ENCODE results near the gene ITGAD. TPM values are rescaled to one million over a fixed set of nuclear protein-coding genes. Genes with fewer than 3 reads are reported as not detected.

ITGAD gene
- total and polyA plus RNA-seq, 2 of the 8 experiments (the other 6 are each of a cell fraction or from before 2014, with no cell fraction given) = 0.06 TPM; not detected in 1

- no peak overlapping the region for H3K4me3 ChIP-seq (ENCODE audit: extremely low read depth in 1 of 4, insufficient read depth in 2 of 4, low read depth in 3 of 4, low read length in 4 of 4)
- 80% methylated on average over 17 of the region's 17 CpGs; no CpG with 5 or more reads in 1 of the 2 experiments for WGBS, 2 experiments (ENCODE audit: extremely low coverage in 1 of 2, insufficient coverage in 1 of 2, insufficient read length in 1 of 2, insufficient replicate concordance in 2 of 2, low coverage in 1 of 2, low lambda C conversion rate in 2 of 2, missing lambda C conversion rate in 1 of 2)
- H2BK5ac ChIP-seq (ENCODE audit: low read depth, low read length) = no peak overlapping the region; the same call in 1 of the 2 replicates
- no peak overlapping the region for H3K27ac ChIP-seq (ENCODE audit: low read depth, low read length)
- H3K9me3 ChIP-seq (ENCODE audit: insufficient read depth in 2 of 2, low read depth in 1 of 2, low read length in 1 of 2) = no peaks in the 10 kb centered on the region
- no peaks in the 10 kb centered on the region for H3K36me3 ChIP-seq (ENCODE audit: control insufficient read depth in 2 of 4, insufficient read depth in 4 of 4, low read length in 3 of 4)
- no peak overlapping the region for H2AFZ ChIP-seq (ENCODE audit: low read length)
- no peak overlapping the region for H3K9ac ChIP-seq (replicated peaks in 1 of 4; ENCODE audit: extremely low read depth in 1 of 4, low read depth in 3 of 4, low read length in 3 of 4)
- H3K23ac ChIP-seq (ENCODE audit: insufficient read length) = no peak overlapping the region
- H2AK5ac ChIP-seq (ENCODE audit: low read depth, low read length) = 0 out of 2 replicates have a peak overlapping the region, but pooled peaks have one; percentile 25
- DNase-seq (ENCODE audit: low read depth in 1 of 2, low spot score in 2 of 2) (peak in 1 of 2 experiments; percentile 73), FAIRE-seq (no peak)
- H2BK20ac ChIP-seq (ENCODE audit: low read length) = no peak overlapping the region
- H4K5ac ChIP-seq (ENCODE audit: insufficient read length, low read depth, low read length) = no peak overlapping the region
- H3K4ac ChIP-seq (replicated peaks; ENCODE audit: insufficient read length, low read depth, low read length) = no peak overlapping the region
- ChIA-PET POLR2A (ENCODE audit: partially characterized antibody) (interaction anchor here (0.9 to 2.3 kb wide), 4 partner anchors 13 to 257 kb away, joined by 3 to 7 read pairs (median 4); partner anchors contain the start of genes RUSF1 and ZNF843), CTCF (ENCODE audit: partially characterized antibody) (interaction anchor here (0.6 to 3.6 kb wide), 22 partner anchors 12 to 472 kb away, joined by 3 to 25 read pairs (median 4); partner anchors contain the start of genes AHSP, HSD3B7, PYDC1 and ZNF267)
- H3K23me2 ChIP-seq (ENCODE audit: low read depth, low read length) = peaks cover 11% of the 10 kb centered on the region; the same call in 1 of the 2 replicates
- no peak overlapping the region for H3K18ac ChIP-seq (ENCODE audit: extremely low read depth, low read length)
- no peak overlapping the region for H2BK15ac ChIP-seq (ENCODE audit: low read length)
- H2BK12ac ChIP-seq (ENCODE audit: low read depth, low read length) = peak overlapping the region; percentile 40; the same call in 1 of the 2 replicates
- no peak overlapping the region for H3K56ac ChIP-seq (replicated peaks; ENCODE audit: insufficient read length, low read depth, low read length)
- no peak overlapping the region for H4K91ac ChIP-seq (replicated peaks; ENCODE audit: insufficient read length, low read length)
- no peak overlapping the region for H4K8ac ChIP-seq (ENCODE audit: extremely low read depth, insufficient read depth, low read length)
- peak overlapping the region in 1 of 2 experiments; percentile 34; a peak in 2 of 4 replicates for H3K4me2 ChIP-seq (ENCODE audit: insufficient read depth in 1 of 2, low read depth in 2 of 2, low read length in 2 of 2)
- H4K20me1 ChIP-seq (replicated peaks in 1 of 2; ENCODE audit: control insufficient read depth in 1 of 2, insufficient read depth in 2 of 2, low read length in 2 of 2) = peaks cover 14 to 30% of the 10 kb centered on the region in 2 experiments
- no peak overlapping the region for H3K14ac ChIP-seq (ENCODE audit: insufficient read length)
- H3K27me3 ChIP-seq (replicated peaks in 1 of 4; ENCODE audit: control insufficient read depth in 3 of 4, extremely low read depth in 1 of 4, insufficient read depth in 3 of 4, low read length in 3 of 4) = no peaks in the 10 kb centered on the region
- peaks cover 0 to 28% of the 10 kb centered on the region in 2 experiments; a peak in 2 of 4 replicates for H3K79me2 ChIP-seq (ENCODE audit: control insufficient read depth in 1 of 2, insufficient read depth in 2 of 2, low read length in 2 of 2)
- H3K4me1 ChIP-seq (replicated peaks in 1 of 4; ENCODE audit: control insufficient read depth in 3 of 4, insufficient read depth in 4 of 4, low read length in 3 of 4) = peaks cover 8 to 31% (median 16%) of the 10 kb centered on the region in 4 experiments
- no peak overlapping the region for H2BK120ac ChIP-seq (replicated peaks; ENCODE audit: low read depth, low read length)
- H3K79me1 ChIP-seq (ENCODE audit: low read depth, low read length) = peaks cover 8% of the 10 kb centered on the region
- TF ChIP-seq BACH1 (IDR thresholded peaks at IDR 0.05; ENCODE audit: low read length) (peak; percentile 86), RAD21 (IDR thresholded peaks at IDR 0.05 in 1 of 2, conservative IDR thresholded peaks at IDR 0.05 in 1 of 2; ENCODE audit: low read depth in 2 of 2, low read length in 2 of 2) (peak; percentile 51 to 59), SIN3A (conservative IDR thresholded peaks at IDR 0.05 in 1 of 2, IDR thresholded peaks at IDR 0.05 in 1 of 2; ENCODE audit: low read depth in 1 of 2, low read length in 2 of 2) (no peak), MAFK (IDR thresholded peaks at IDR 0.05; ENCODE audit: low read depth, low read length) (peak; percentile 74), KDM1A (IDR thresholded peaks at IDR 0.05; ENCODE audit: borderline replicate concordance, low read length) (peak; percentile 60; the same call in 1 of the 2 replicates), EGR1 (IDR thresholded peaks at IDR 0.05; ENCODE audit: borderline replicate concordance, low read depth, low read length) (no peak), CTCF (IDR thresholded peaks at IDR 0.05; ENCODE audit: control extremely low read depth in 1 of 3, insufficient read depth in 1 of 3, low read depth in 1 of 3, low read length in 3 of 3) (peak; percentile 60 to 81 (median 65))
Measured at GRCh38 chr16:31455601-31456314, 62.6 kb downstream of the ITGAD start.

Data from H1 (cell line).